GM06990 (cell line): Measurements from ENCODE around the gene C1orf21.

Source experiments
- DNase-seq: peaks from one replicate; pipeline ENCODE4 v3.0.0-alpha.2; 2011; ENCODE audit not compliant: insufficient read length; ENCODE audit errors: extremely low read depth
- H3K27me3 ChIP-seq: replicated peaks from 2 replicates; pipeline ENCODE4 v1.6.0; 2011; ENCODE audit warnings: low read length; ENCODE audit not compliant: control insufficient read depth, insufficient read depth
- H3K36me3 ChIP-seq: 2 replicates; pipeline ENCODE4 v1.5.1; 2011; ENCODE audit warnings: low read length; ENCODE audit not compliant: control insufficient read depth, insufficient read depth
- H3K4me3 ChIP-seq: replicated peaks from 2 replicates; pipeline ENCODE4 v1.5.1; 2011; ENCODE audit warnings: low read depth, mild to moderate bottlenecking, control low read depth, low read length
- CTCF ChIP-seq: IDR thresholded peaks from 2 replicates; pipeline ENCODE4 v1.5.1; 2011; ENCODE audit warnings: low read length, control low read depth, mild to moderate bottlenecking, inconsistent platforms; ENCODE audit not compliant: insufficient read depth, poor library complexity, severe bottlenecking

C1orf21 gene

GRCh38 chr1:184598403-184599193, 211.8 kb downstream of the C1orf21 start:
- no peak overlapping the region for H3K4me3 ChIP-seq
- H3K27me3 ChIP-seq, result no peaks in the 10 kb centered on the region
- no peak for DNase-seq
- H3K36me3 ChIP-seq, result no peaks in the 10 kb centered on the region
- no peak for TF ChIP-seq CTCF

- no peak for DNase-seq
- no peaks in the 10 kb centered on the region for H3K36me3 ChIP-seq
- H3K27me3 ChIP-seq, result no peaks in the 10 kb centered on the region
- no peak for TF ChIP-seq CTCF
- H3K4me3 ChIP-seq, result no peak overlapping the region
Observed at GRCh38 chr1:184604152-184604900, 217.5 kb downstream of the C1orf21 start.

- Histone ChIP-seq H3K36me3 (no peaks in the 10 kb centered on the region), H3K4me3 (no peak overlapping the region), H3K27me3 (no peaks in the 10 kb centered on the region)
- no peak for TF ChIP-seq CTCF
- DNase-seq, result no peak
Observed at GRCh38 chr1:184605941-184606340, 219.1 kb downstream of the C1orf21 start.

- TF ChIP-seq CTCF, result no peak
- no peak for DNase-seq
- Histone ChIP-seq H3K27me3 (no peaks in the 10 kb centered on the region), H3K36me3 (no peaks in the 10 kb centered on the region), H3K4me3 (no peak overlapping the region)
Observed at GRCh38 chr1:184606786-184607185, 220.0 kb downstream of the C1orf21 start.

- no peaks in the 10 kb centered on the region for H3K36me3 ChIP-seq
- no peak overlapping the region for H3K4me3 ChIP-seq
- TF ChIP-seq CTCF, result no peak
- no peak for DNase-seq
- no peaks in the 10 kb centered on the region for H3K27me3 ChIP-seq
Observed at GRCh38 chr1:184608581-184608980, 221.8 kb downstream of the C1orf21 start.
